ENCODE results near the gene ORAI3. TPM values are rescaled to one million over a fixed set of nuclear protein-coding genes. Genes with fewer than 3 reads are reported as not detected.

Gene ORAI3
- polyA plus RNA-seq, 2 of the 4 experiments (the other 2 are of a cell fraction), result 10.5 to 14.1 TPM

GRCh38 chr16:30967795-30968194 is 18.9 kb downstream of the ORAI3 start (continued):
- TF ChIP-seq CTCF (IDR thresholded peaks at IDR 0.05) (no peak), SMC3 (IDR thresholded peaks at IDR 0.05) (no peak), NFE2L2 (conservative IDR thresholded peaks at IDR 0.05; ENCODE audit: low read length) (no peak)

GRCh38 chr16:30969246-30969842 is 20.5 kb downstream of the ORAI3 start:
- TF ChIP-seq POLR2AphosphoS2 (conservative IDR thresholded peaks at IDR 0.05; ENCODE audit: low read length), result no peak
- TF ChIP-seq SMC3 (IDR thresholded peaks at IDR 0.05), result no peak
- TF ChIP-seq EHMT2 (IDR thresholded peaks at IDR 0.05; ENCODE audit: low read depth), result no peak
- no peak for TF ChIP-seq REST (IDR thresholded peaks at IDR 0.05)
- TF ChIP-seq CBX8 (IDR thresholded peaks at IDR 0.05), result no peak
- no peak for TF ChIP-seq HOXA7 (CRISPR knock-in tag; IDR thresholded peaks at IDR 0.05)
- TF ChIP-seq MAFK (IDR thresholded peaks at IDR 0.05; ENCODE audit: partially characterized antibody), result no peak
- TF ChIP-seq MAZ (IDR thresholded peaks at IDR 0.05; ENCODE audit: borderline replicate concordance, low read depth, low read length), result no peak
- TF ChIP-seq RNF2 (IDR thresholded peaks at IDR 0.05; ENCODE audit: borderline replicate concordance, low read depth), result no peak
- no peak for TF ChIP-seq E2F6 (IDR thresholded peaks at IDR 0.05; ENCODE audit: borderline replicate concordance, low read depth)
- no peak for TF ChIP-seq CBX2 (IDR thresholded peaks at IDR 0.05; ENCODE audit: borderline replicate concordance, low read depth)
- no peak for TF ChIP-seq NFE2L2 (conservative IDR thresholded peaks at IDR 0.05; ENCODE audit: low read length)
- TF ChIP-seq TP53 (CRISPR knock-in tag; IDR thresholded peaks at IDR 0.05), result no peak
- TF ChIP-seq JUNB (IDR thresholded peaks at IDR 0.05), result no peak
- no peak for TF ChIP-seq CTCF (IDR thresholded peaks at IDR 0.05)
- no peak overlapping the region for H3K27ac ChIP-seq
- no peaks in the 10 kb centered on the region for H3K4me1 ChIP-seq
- WGBS (ENCODE audit: missing lambda C conversion rate), result 91% methylated on average over 18 of the region's 19 CpGs
- H3K4me2 ChIP-seq, result no peak overlapping the region
- POLR2A ChIA-PET, result no interaction called here
- CTCF ChIA-PET, result interaction anchor here (0.7 to 8.8 kb wide), 5 partner anchors 8 to 173 kb away, joined by 3 to 75 read pairs (median 4); partner anchors contain the start of gene HSD3B7
- ATAC-seq (no peak), FAIRE-seq (no peak), DNase-seq (ENCODE audit: low read depth in 1 of 2, low spot score in 1 of 2) (no peak)
- H3K4me3 ChIP-seq, result no peak overlapping the region
- no peaks in the 10 kb centered on the region for H3K9me3 ChIP-seq
